ENCODE results near the gene ITGAL. TPM values are rescaled to one million over a fixed set of nuclear protein-coding genes. Genes with fewer than 3 reads are reported as not detected.
"Not testable (repeated sequence)": the region's sequence is repeated elsewhere in the genome, so short reads cannot be mapped to it uniquely, and the experiment has no call there.

The ITGAL gene
- total and polyA plus RNA-seq, 2 donors (not counting 3 experiments of a cell fraction or from before 2014, with no cell fraction given): not detected

- H3K27me3 ChIP-seq (ENCODE audit: control insufficient read depth in 2 of 2, insufficient read depth in 2 of 2, low read length in 2 of 2): no peaks in the 10 kb centered on the region
- FAIRE-seq (no peak), DNase-seq (ENCODE audit: low read depth, low spot score) (no peak)
- ChIA-PET POLR2A (no interaction called here), CTCF (interaction anchor here (0.8 to 5.7 kb wide), 14 partner anchors 20 to 246 kb away, joined by 3 to 47 read pairs (median 5); partner anchors contain the start of genes ZNF689 and ZNF747)
- no peak overlapping the region for H3K27ac ChIP-seq (ENCODE audit: insufficient read depth, low read depth, low read length)
- no peak overlapping the region for H3K9ac ChIP-seq (replicated peaks; ENCODE audit: extremely low read depth, insufficient read depth, low read length)
- H3K36me3 ChIP-seq (ENCODE audit: control insufficient read depth in 2 of 2, extremely low read depth in 1 of 2, insufficient read depth in 2 of 2, low read length in 2 of 2): no peaks in the 10 kb centered on the region
- no peaks in the 10 kb centered on the region for H4K20me1 ChIP-seq (replicated peaks; ENCODE audit: control insufficient read depth, extremely low read depth, insufficient read depth, low read length)
- peaks cover 11% of the 10 kb centered on the region for H3K4me1 ChIP-seq (ENCODE audit: control insufficient read depth, extremely low read depth, insufficient read depth, low read length)
- no peak overlapping the region for H3K4me3 ChIP-seq (replicated peaks in 1 of 3; ENCODE audit: insufficient read depth in 1 of 3, low read depth in 1 of 3, low read length in 3 of 3)
- no peak overlapping the region for H3K4me2 ChIP-seq (ENCODE audit: insufficient read depth, low read length)
- dilution Hi-C loops (cut with MboI; ENCODE audit: extremely low pct_ligation_motif_present, low sequenced_read_pairs) (no loop called here), intact Hi-C loops (cut with micrococcal nuclease) (loop anchor here (1.0 to 5.0 kb wide), 6 partner anchors 43 to 243 kb away; partner anchors contain the start of gene ZNF768)
- H3K9me1 ChIP-seq (replicated peaks; ENCODE audit: control insufficient read depth, extremely low read depth, insufficient read depth, low read length): no peaks in the 10 kb centered on the region
- TF ChIP-seq JUN (IDR thresholded peaks at IDR 0.05; ENCODE audit: borderline replicate concordance, insufficient read depth, insufficient read length, low read depth): no peak
- TF ChIP-seq, protein P1, sequence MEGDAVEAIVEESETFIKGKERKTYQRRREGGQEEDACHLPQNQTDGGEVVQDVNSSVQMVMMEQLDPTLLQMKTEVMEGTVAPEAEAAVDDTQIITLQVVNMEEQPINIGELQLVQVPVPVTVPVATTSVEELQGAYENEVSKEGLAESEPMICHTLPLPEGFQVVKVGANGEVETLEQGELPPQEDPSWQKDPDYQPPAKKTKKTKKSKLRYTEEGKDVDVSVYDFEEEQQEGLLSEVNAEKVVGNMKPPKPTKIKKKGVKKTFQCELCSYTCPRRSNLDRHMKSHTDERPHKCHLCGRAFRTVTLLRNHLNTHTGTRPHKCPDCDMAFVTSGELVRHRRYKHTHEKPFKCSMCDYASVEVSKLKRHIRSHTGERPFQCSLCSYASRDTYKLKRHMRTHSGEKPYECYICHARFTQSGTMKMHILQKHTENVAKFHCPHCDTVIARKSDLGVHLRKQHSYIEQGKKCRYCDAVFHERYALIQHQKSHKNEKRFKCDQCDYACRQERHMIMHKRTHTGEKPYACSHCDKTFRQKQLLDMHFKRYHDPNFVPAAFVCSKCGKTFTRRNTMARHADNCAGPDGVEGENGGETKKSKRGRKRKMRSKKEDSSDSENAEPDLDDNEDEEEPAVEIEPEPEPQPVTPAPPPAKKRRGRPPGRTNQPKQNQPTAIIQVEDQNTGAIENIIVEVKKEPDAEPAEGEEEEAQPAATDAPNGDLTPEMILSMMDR (IDR thresholded peaks at IDR 0.05; ENCODE audit: extremely low read depth in 1 of 2, insufficient read depth in 1 of 2, low read depth in 1 of 2, low read length in 2 of 2): no peak
- TF ChIP-seq GATA2 (IDR thresholded peaks at IDR 0.05; ENCODE audit: insufficient read depth, insufficient read length, low read depth, low read length): no peak
- no peak for TF ChIP-seq FOS (IDR thresholded peaks at IDR 0.05; ENCODE audit: borderline replicate concordance, insufficient read depth, low read length)
- TF ChIP-seq, protein P2, sequence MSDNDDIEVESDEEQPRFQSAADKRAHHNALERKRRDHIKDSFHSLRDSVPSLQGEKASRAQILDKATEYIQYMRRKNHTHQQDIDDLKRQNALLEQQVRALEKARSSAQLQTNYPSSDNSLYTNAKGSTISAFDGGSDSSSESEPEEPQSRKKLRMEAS (IDR thresholded peaks at IDR 0.05; ENCODE audit: insufficient read depth, insufficient read length): no peak
- no peak for TF ChIP-seq POLR2A (IDR thresholded peaks at IDR 0.05; ENCODE audit: low read depth, low read length)
- no peak for TF ChIP-seq POLR2AphosphoS5 (IDR thresholded peaks at IDR 0.05; ENCODE audit: insufficient read depth, low read depth, low read length)
- TF ChIP-seq MYC (IDR thresholded peaks at IDR 0.05; ENCODE audit: low read depth, low read length): no peak
- H2AFZ ChIP-seq (ENCODE audit: low read depth, low read length): no peak overlapping the region
- no TSS peak for BruUV-seq (replicated peaks)
- no peaks in the 10 kb centered on the region for H3K9me3 ChIP-seq (replicated peaks; ENCODE audit: control insufficient read depth, insufficient read depth, low read length)
- H3K79me2 ChIP-seq (ENCODE audit: control insufficient read depth, insufficient read depth, low read length): peaks cover 11% of the 10 kb centered on the region
Measured at GRCh38 chr16:30449116-30449435, 23.5 kb upstream of the ITGAL start.

DNA sequence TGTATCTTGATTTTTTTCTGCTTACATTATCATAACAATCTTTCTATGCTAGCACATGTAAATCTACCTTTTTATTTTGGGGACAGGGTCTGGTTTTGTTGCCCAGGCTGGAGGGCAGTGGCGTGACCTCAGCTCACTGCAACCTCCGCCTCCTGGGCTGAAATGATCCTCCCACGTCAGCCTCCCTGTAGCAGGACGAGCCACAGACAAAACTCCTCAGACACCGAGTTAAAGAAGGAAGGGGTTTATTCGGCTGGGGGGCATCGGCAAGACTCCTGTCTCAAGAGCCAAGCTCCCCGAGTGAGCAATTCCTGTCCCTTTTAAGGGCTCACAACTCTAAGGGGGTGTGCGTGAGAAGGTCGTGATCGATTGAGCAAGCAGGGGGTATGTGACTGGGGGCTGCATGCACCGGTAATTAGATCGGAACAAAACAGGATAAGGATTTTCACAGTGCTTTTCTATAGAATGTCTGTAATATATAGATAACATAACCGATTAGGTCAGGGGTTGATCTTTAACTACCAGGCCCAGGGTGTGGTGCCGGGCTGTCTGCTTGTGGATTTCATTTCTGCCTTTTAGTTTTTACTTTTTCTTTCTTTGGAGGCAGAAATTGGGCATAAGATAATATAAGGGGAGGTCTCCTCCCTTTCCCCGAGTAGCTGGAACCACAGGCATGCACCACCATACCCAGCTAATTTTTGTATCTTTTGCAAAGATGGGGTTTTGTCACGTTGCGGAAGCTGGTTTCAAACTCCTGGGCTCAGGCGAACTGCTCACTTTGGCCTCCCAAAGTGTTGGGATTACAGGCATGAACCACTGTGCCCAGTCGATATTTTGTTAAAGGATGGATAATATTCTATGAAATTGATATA is 19.6 kb upstream of the ITGAL start:
- DNase-seq (ENCODE audit: low read depth, low spot score); H3K4me1 ChIP-seq (ENCODE audit: control insufficient read depth, extremely low read depth, insufficient read depth, low read length); POLR2A ChIA-PET; H3K9me1 ChIP-seq (replicated peaks; ENCODE audit: control insufficient read depth, extremely low read depth, insufficient read depth, low read length); H3K9me3 ChIP-seq (replicated peaks; ENCODE audit: control insufficient read depth, insufficient read depth, low read length); dilution Hi-C loops (cut with MboI; ENCODE audit: extremely low pct_ligation_motif_present, low sequenced_read_pairs); H3K36me3 ChIP-seq (ENCODE audit: control insufficient read depth in 2 of 2, extremely low read depth in 1 of 2, insufficient read depth in 2 of 2, low read length in 2 of 2); H3K79me2 ChIP-seq (ENCODE audit: control insufficient read depth, insufficient read depth, low read length); H3K27me3 ChIP-seq (ENCODE audit: control insufficient read depth in 2 of 2, insufficient read depth in 2 of 2, low read length in 2 of 2); FAIRE-seq; H3K27ac ChIP-seq (ENCODE audit: insufficient read depth, low read depth, low read length); H3K4me2 ChIP-seq (ENCODE audit: insufficient read depth, low read length); H4K20me1 ChIP-seq (replicated peaks; ENCODE audit: control insufficient read depth, extremely low read depth, insufficient read depth, low read length); BruUV-seq (replicated peaks); intact Hi-C loops (cut with micrococcal nuclease); H3K9ac ChIP-seq (replicated peaks; ENCODE audit: extremely low read depth, insufficient read depth, low read length); H2AFZ ChIP-seq (ENCODE audit: low read depth, low read length); H3K4me3 ChIP-seq (replicated peaks in 1 of 3; ENCODE audit: insufficient read depth in 1 of 3, low read depth in 1 of 3, low read length in 3 of 3): not testable (repeated sequence)
- CTCF ChIA-PET: interaction anchor here (0.8 to 2.1 kb wide), 3 partner anchors 23 to 145 kb away, joined by 3 to 7 read pairs (median 3); partner anchors contain the start of gene DCTPP1

Measured in endothelial cell of umbilical vein (primary cell).